Testis (tissue), 2 donors: Measurements from ENCODE around the gene GABRB3.

Source experiments
- CTCF ChIP-seq, 3 experiments: fragments of 450-650 bp in 2 of 3; fragments of 200-600 bp in 1 of 3; sonication (generic) in 1 of 3; IDR thresholded peaks; one replicate each; pipeline ENCODE4 v1.5.1; 2016 to 2019; ENCODE audit warnings: antibody characterized with exemption in 3 of 3, mild to moderate bottlenecking in 2 of 3, moderate library complexity in 1 of 3
- POLR2A ChIP-seq: fragments of 450-650 bp; IDR thresholded peaks from one replicate; pipeline ENCODE4 v1.6.1; 2017; ENCODE audit warnings: antibody characterized with exemption, mild to moderate bottlenecking, moderate library complexity

GRCh38 chr15:26582840-26583239 is 190.0 kb downstream of the GABRB3 start:
- TF ChIP-seq CTCF (IDR thresholded peaks at IDR 0.05), result no peak
- TF ChIP-seq POLR2A, result no peak
